Measurements from ENCODE around the gene SCML1.

DNA sequence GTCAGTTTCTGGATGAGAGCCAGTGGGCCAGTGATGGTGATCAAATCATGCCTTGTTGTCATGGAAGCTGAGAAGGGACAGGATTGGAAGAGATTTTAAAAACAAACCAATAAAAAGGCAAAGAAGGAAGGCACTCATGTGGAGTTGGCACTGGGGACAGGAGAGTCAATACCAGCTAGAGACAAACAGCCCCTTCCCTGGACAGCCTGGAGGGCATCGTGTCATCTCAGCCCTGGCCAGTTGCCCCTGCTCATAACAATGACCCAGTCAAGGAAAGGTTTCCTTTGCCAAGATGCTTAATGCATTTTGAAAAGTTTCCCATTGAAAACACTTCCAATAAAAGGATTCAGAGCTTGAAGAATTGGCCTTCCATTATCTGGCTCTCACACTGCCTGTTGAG, 55.5 kb downstream of the SCML1 start:
- TF ChIP-seq, protein P1, sequence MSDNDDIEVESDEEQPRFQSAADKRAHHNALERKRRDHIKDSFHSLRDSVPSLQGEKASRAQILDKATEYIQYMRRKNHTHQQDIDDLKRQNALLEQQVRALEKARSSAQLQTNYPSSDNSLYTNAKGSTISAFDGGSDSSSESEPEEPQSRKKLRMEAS (IDR thresholded peaks at IDR 0.05), result no peak
- TF ChIP-seq RAD21 (IDR thresholded peaks at IDR 0.05 in 1 of 2, conservative IDR thresholded peaks at IDR 0.05 in 1 of 2; ENCODE audit: low read depth in 2 of 2, low read length in 2 of 2), result no peak
- TF ChIP-seq, protein P2, sequence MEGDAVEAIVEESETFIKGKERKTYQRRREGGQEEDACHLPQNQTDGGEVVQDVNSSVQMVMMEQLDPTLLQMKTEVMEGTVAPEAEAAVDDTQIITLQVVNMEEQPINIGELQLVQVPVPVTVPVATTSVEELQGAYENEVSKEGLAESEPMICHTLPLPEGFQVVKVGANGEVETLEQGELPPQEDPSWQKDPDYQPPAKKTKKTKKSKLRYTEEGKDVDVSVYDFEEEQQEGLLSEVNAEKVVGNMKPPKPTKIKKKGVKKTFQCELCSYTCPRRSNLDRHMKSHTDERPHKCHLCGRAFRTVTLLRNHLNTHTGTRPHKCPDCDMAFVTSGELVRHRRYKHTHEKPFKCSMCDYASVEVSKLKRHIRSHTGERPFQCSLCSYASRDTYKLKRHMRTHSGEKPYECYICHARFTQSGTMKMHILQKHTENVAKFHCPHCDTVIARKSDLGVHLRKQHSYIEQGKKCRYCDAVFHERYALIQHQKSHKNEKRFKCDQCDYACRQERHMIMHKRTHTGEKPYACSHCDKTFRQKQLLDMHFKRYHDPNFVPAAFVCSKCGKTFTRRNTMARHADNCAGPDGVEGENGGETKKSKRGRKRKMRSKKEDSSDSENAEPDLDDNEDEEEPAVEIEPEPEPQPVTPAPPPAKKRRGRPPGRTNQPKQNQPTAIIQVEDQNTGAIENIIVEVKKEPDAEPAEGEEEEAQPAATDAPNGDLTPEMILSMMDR (IDR thresholded peaks at IDR 0.05; ENCODE audit: control extremely low read depth in 1 of 3, insufficient read depth in 1 of 3, low read depth in 1 of 3, low read length in 3 of 3), result no peak
- no peak for TF ChIP-seq BACH1 (IDR thresholded peaks at IDR 0.05; ENCODE audit: low read length)
- TF ChIP-seq YY1 (IDR thresholded peaks at IDR 0.05; ENCODE audit: low read depth, low read length), result no peak
- no peak for TF ChIP-seq JUN (IDR thresholded peaks at IDR 0.05; ENCODE audit: low read depth, low read length)
- TF ChIP-seq SP1 (IDR thresholded peaks at IDR 0.05; ENCODE audit: low read depth, low read length), result no peak
- TF ChIP-seq CEBPB (IDR thresholded peaks at IDR 0.05; ENCODE audit: low read depth, low read length), result no peak
- TF ChIP-seq POLR2AphosphoS5 (IDR thresholded peaks at IDR 0.05; ENCODE audit: low read depth, low read length), result no peak
- TF ChIP-seq GABPA (IDR thresholded peaks at IDR 0.05; ENCODE audit: borderline replicate concordance, insufficient read depth, low read length), result no peak
